ENCODE data around the gene RNF220. TPM values are rescaled to one million over a fixed set of nuclear protein-coding genes. Genes with fewer than 3 reads are reported as not detected.
A peak's percentile ranks its signal among the peaks of the same experiment; 100 is the strongest.

The RNF220 gene
- total and polyA plus RNA-seq, 2 of the 4 experiments (the other 2 are of a cell fraction) = 71.8 to 77.1 TPM

DNA sequence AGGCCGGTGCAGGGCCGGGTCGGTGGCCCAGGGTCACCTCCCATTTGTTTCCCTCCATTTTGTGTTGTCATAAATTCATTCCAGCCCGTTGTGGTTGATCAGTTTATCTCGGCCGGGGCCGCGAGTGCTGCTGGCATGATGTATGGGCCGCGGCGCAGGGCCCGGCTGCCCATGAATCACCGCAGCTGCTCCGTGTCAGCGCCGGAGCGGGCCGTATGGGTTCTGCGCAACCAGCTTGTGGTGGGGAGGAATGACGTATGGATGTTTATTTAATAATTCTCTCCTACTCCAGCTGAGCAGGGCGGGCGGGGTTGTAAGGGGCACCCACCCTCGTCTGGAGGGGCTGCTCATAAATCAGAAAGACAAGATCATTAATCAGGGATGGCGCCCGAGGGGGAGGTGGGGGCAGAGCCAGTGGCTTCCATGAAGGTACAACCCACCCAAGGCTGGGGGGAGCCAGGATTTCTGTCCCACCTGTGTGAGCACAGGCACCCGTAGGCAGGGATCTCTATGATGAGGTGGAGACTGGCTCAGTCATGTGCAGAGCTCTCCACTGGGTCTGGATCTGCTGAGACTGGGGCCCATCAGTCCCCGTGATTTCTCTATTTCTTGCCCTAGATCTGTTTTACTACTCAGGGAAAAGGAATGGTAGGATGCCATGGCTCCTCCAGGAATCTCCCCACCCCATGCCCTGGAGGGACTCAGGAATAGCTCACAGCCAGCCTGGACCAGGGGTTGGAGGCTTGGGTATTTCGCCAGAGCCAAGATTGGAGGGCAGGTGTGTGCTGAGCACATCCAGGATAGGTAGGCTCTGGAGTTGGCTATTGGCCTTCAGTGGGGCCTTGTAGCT lies 241.4 kb downstream of the RNF220 start (continued):
- TF ChIP-seq, protein P1, sequence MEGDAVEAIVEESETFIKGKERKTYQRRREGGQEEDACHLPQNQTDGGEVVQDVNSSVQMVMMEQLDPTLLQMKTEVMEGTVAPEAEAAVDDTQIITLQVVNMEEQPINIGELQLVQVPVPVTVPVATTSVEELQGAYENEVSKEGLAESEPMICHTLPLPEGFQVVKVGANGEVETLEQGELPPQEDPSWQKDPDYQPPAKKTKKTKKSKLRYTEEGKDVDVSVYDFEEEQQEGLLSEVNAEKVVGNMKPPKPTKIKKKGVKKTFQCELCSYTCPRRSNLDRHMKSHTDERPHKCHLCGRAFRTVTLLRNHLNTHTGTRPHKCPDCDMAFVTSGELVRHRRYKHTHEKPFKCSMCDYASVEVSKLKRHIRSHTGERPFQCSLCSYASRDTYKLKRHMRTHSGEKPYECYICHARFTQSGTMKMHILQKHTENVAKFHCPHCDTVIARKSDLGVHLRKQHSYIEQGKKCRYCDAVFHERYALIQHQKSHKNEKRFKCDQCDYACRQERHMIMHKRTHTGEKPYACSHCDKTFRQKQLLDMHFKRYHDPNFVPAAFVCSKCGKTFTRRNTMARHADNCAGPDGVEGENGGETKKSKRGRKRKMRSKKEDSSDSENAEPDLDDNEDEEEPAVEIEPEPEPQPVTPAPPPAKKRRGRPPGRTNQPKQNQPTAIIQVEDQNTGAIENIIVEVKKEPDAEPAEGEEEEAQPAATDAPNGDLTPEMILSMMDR (conservative IDR thresholded peaks at IDR 0.05; ENCODE audit: low read depth, low read length) = no peak
- TF ChIP-seq RAD21 (IDR thresholded peaks at IDR 0.05; ENCODE audit: low read length) = 0 out of 2 replicates have a peak, but pooled peaks have one; percentile 2

DNA sequence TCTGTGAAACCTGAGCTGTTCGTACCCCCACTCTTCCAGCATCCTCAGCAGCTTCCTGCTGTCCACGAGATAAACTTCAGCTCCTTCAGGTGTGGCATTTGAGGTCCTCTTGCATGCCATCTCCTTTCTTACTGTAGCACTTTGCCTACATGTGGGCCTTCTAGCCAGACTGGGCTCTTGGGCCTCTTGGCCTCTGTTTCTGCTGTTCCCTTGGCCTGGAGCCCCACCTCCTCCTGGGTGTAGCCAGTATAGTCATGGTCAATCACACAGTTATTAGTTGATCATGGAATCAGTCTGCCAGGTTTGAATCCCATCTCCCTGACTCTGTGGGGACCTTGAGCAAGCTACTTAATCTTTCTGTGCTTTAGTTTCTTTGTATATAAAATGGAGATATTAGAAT lies 242.8 kb downstream of the RNF220 start:
- Histone ChIP-seq H4K20me1 (ENCODE audit: insufficient read depth, low read length) (peaks cover 44% of the 10 kb centered on the region), H3K27ac (ENCODE audit: insufficient read depth, low read length) (no peak overlapping the region), H3K4ac (ENCODE audit: low read depth, low read length) (no peak overlapping the region), H3K4me1 (ENCODE audit: control insufficient read depth, insufficient read depth, low read length) (peaks cover 19% of the 10 kb centered on the region), H3K18ac (ENCODE audit: low read depth, low read length) (no peak overlapping the region), H2BK15ac (ENCODE audit: low read depth, low read length) (no peak overlapping the region), H3K23ac (ENCODE audit: low read depth, low read length) (no peak overlapping the region), H3K9ac (ENCODE audit: low read depth, low read length) (no peak overlapping the region), H3K36me3 (ENCODE audit: control insufficient read depth, insufficient read depth, low read length) (peaks cover 50% of the 10 kb centered on the region), H2AK9ac (replicated peaks; ENCODE audit: low read depth, low read length, poor library complexity) (no peak overlapping the region), H3K4me2 (ENCODE audit: low read depth, low read length) (no peak overlapping the region), H4K5ac (ENCODE audit: low read depth, low read length) (no peak overlapping the region), H3K4me3 (ENCODE audit: insufficient read depth, low read depth, low read length) (no peak overlapping the region), H2AK5ac (ENCODE audit: low read depth, low read length) (no peak overlapping the region), H4K91ac (ENCODE audit: insufficient read depth, low read depth, low read length) (no peak overlapping the region; the same call in 1 of the 2 replicates), H4K8ac (ENCODE audit: low read depth in 2 of 2, low read length in 2 of 2) (no peak overlapping the region), H3K27me3 (ENCODE audit: control insufficient read depth, insufficient read depth, low read length) (no peaks in the 10 kb centered on the region), H3K9me3 (ENCODE audit: control insufficient read depth, insufficient read depth, low read length) (no peaks in the 10 kb centered on the region), H3K14ac (replicated peaks; ENCODE audit: low read depth, low read length) (no peak overlapping the region), H2BK5ac (ENCODE audit: low read depth, low read length, poor library complexity, severe bottlenecking) (no peak overlapping the region), H3K9me1 (ENCODE audit: insufficient read depth, low read length) (peaks cover 22% of the 10 kb centered on the region), H2AFZ (replicated peaks; ENCODE audit: low read length, poor library complexity) (no peak overlapping the region), H2BK120ac (ENCODE audit: low read depth, low read length) (no peak overlapping the region), H3K56ac (ENCODE audit: extremely low read depth, insufficient read depth, low read length) (no peak overlapping the region), H2BK20ac (ENCODE audit: low read depth, low read length) (no peak overlapping the region), H3K79me1 (ENCODE audit: low read depth in 1 of 2, low read length in 2 of 2) (peaks cover 7 to 29% of the 10 kb centered on the region in 2 experiments; a peak in 3 of 4 replicates)
- no TSS peak for BruUV-seq (replicated peaks)
- POLR2A ChIA-PET (ENCODE audit: unreplicated experiment) = no interaction called here
- TF ChIP-seq MAFK (IDR thresholded peaks at IDR 0.05; ENCODE audit: low read depth, low read length) (no peak), RCOR1 (IDR thresholded peaks at IDR 0.05; ENCODE audit: insufficient replicate concordance, low read length) (no peak)
- intact Hi-C loops (cut with micrococcal nuclease) = no loop called here
- CTCF ChIA-PET = no interaction called here
- dilution Hi-C loops (cut with HindIII; ENCODE audit: low sequenced_read_pairs, unreplicated experiment) = no loop called here
- in situ Hi-C loops (cut with MboI; ENCODE audit: low sequenced_read_pairs) = no loop called here
- 90% methylated on average over 2 of the region's 2 CpGs; no CpG with 5 or more reads in 1 of the 2 experiments for WGBS, 2 experiments (ENCODE audit: extremely low coverage in 2 of 2, insufficient read length in 1 of 2)
- no peak for ATAC-seq (ENCODE audit: low read depth)
- DNase-seq = no peak
